Liver (tissue), 9 donors: ENCODE measurements around the gene LYPD4. TPM values are rescaled to one million over a fixed set of nuclear protein-coding genes. Genes with fewer than 3 reads are reported as not detected.

Experiments
- DNase-seq: peaks from one replicate; pipeline ENCODE4 v3.0.0-alpha.2; 2017; ENCODE audit warnings: low spot score
- H3K27ac ChIP-seq, 2 donors: one replicate each; pipeline ENCODE4 v1.7.0; 2013; ENCODE audit warnings: inconsistent platforms in 2 of 2, low read length in 2 of 2, control low read depth in 1 of 2, low read depth in 1 of 2, mild to moderate bottlenecking in 1 of 2
- H3K27me3 ChIP-seq, 4 donors: one replicate each; pipeline versions ENCODE4 v1.6.1 to v1.7.0; 2013; ENCODE audit warnings: low read length in 3 of 4, inconsistent platforms in 1 of 4, mild to moderate bottlenecking in 1 of 4, moderate library complexity in 1 of 4; ENCODE audit not compliant: control insufficient read depth in 4 of 4, insufficient read depth in 4 of 4
- H3K36me3 ChIP-seq, 4 donors: one replicate each; pipeline versions ENCODE4 v1.6.1 to v1.7.0; 2013; ENCODE audit warnings: low read length in 3 of 4, mild to moderate bottlenecking in 3 of 4, low read depth in 1 of 4, moderate library complexity in 1 of 4; ENCODE audit not compliant: control insufficient read depth in 4 of 4, insufficient read depth in 3 of 4
- H3K4me1 ChIP-seq, 4 donors: one replicate each; pipeline versions ENCODE4 v1.6.1 to v1.7.0; 2013; ENCODE audit warnings: low read length in 3 of 4, mild to moderate bottlenecking in 3 of 4, moderate library complexity in 1 of 4; ENCODE audit not compliant: control insufficient read depth in 4 of 4, insufficient read depth in 4 of 4
- H3K4me3 ChIP-seq, 3 donors: one replicate each; pipeline versions ENCODE4 v1.6.1 to v1.7.0; 2013; ENCODE audit warnings: low read length in 3 of 3, control low read depth in 1 of 3, low read depth in 1 of 3, mild to moderate bottlenecking in 1 of 3
- H3K9ac ChIP-seq, 2 donors: one replicate each; pipeline ENCODE4 v1.7.0; 2013; ENCODE audit warnings: low read length in 2 of 2, mild to moderate bottlenecking in 2 of 2, moderate library complexity in 2 of 2, control low read depth in 1 of 2, low read depth in 1 of 2
- H3K9me3 ChIP-seq, 4 donors: one replicate each; pipeline versions ENCODE4 v1.6.1 to v1.7.0; 2013; ENCODE audit warnings: low read length in 3 of 4; ENCODE audit not compliant: control insufficient read depth in 4 of 4
- ATF3 ChIP-seq: IDR thresholded peaks from 2 replicates; pipeline ENCODE4 v1.6.1; 2016; ENCODE audit warnings: antibody characterized with exemption
- EGR1 ChIP-seq, 2 donors: IDR thresholded peaks; 2 replicates each; pipeline ENCODE4 v1.6.1; 2016 to 2018; ENCODE audit warnings: antibody characterized with exemption in 2 of 2, low read depth in 2 of 2
- FOXA1 ChIP-seq: IDR thresholded peaks from 2 replicates; pipeline ENCODE4 v1.6.1; 2016; ENCODE audit warnings: antibody characterized with exemption
- FOXA2 ChIP-seq: IDR thresholded peaks from 2 replicates; pipeline ENCODE4 v1.6.1; 2016; ENCODE audit warnings: antibody characterized with exemption
- GABPA ChIP-seq, 2 donors: IDR thresholded peaks in 1 of 2; conservative IDR thresholded peaks in 1 of 2; 2 replicates each; pipeline ENCODE4 v1.6.1; 2016; ENCODE audit warnings: antibody characterized with exemption in 2 of 2, mild to moderate bottlenecking in 1 of 2, moderate library complexity in 1 of 2
- HNF4A ChIP-seq, 2 donors: conservative IDR thresholded peaks; 2 replicates each; pipeline ENCODE4 v1.6.1; 2016; ENCODE audit warnings: antibody characterized with exemption in 2 of 2, mild to moderate bottlenecking in 2 of 2
- HNF4G ChIP-seq: IDR thresholded peaks from 2 replicates; pipeline ENCODE4 v1.6.1; 2016; ENCODE audit warnings: antibody characterized with exemption
- JUND ChIP-seq, 2 donors: IDR thresholded peaks; 2 replicates each; pipeline ENCODE4 v1.6.1; 2016; ENCODE audit warnings: antibody characterized with exemption in 2 of 2
- MAX ChIP-seq: IDR thresholded peaks from 2 replicates; pipeline ENCODE4 v1.6.1; 2016; ENCODE audit warnings: antibody characterized with exemption
- NR2F2 ChIP-seq: IDR thresholded peaks from 2 replicates; pipeline ENCODE4 v1.6.1; 2016; ENCODE audit warnings: antibody characterized with exemption
- RAD21 ChIP-seq, 2 donors: IDR thresholded peaks; 2 replicates each; pipeline ENCODE4 v1.6.1; 2016; ENCODE audit warnings: antibody characterized with exemption in 2 of 2, mild to moderate bottlenecking in 2 of 2
- RXRA ChIP-seq, 2 donors: IDR thresholded peaks; 2 replicates each; pipeline ENCODE4 v1.6.1; 2017 to 2018; ENCODE audit warnings: antibody characterized with exemption in 2 of 2, mild to moderate bottlenecking in 1 of 2
- SP1 ChIP-seq: IDR thresholded peaks from 2 replicates; pipeline ENCODE4 v1.6.1; 2018; ENCODE audit warnings: antibody characterized with exemption, mild to moderate bottlenecking
- TAF1 ChIP-seq: conservative IDR thresholded peaks from 2 replicates; pipeline ENCODE4 v1.6.1; 2016; ENCODE audit warnings: antibody characterized with exemption, mild to moderate bottlenecking
- YY1 ChIP-seq: IDR thresholded peaks from 2 replicates; pipeline ENCODE4 v1.6.1; 2016; ENCODE audit warnings: antibody characterized with exemption, mild to moderate bottlenecking
- WGBS: extraction: QIAGEN DNeasy Blood & Tissue Kit; methylation state at CpG from one replicate; pipeline ENCODE4 v1.1.7; 2013; 5-methylcytosine and 5-hydroxymethylcytosine counted together
- polyA plus RNA-seq, 2 donors: library from polyadenylated mRNA; stranded (reverse) in 1 of 2; unstranded in 1 of 2; fragments of 200-250 nt in 1 of 2; fragments of >200 nt in 1 of 2; fragmentation: Nextera tagmentation in 1 of 2; extraction: Ambion mirVana in 1 of 2; gene quantifications; one replicate each; pipeline versions ENCODE4 v1.2.1 to v1.2.3, GENCODE V29; 2013 to 2015
- total RNA-seq, 2 donors: library from RNA; depleted of rRNA; stranded (reverse); fragments of >200 nt; gene quantifications; one replicate each; pipeline ENCODE4 v1.2.3, GENCODE V29; 2014
- TF ChIP-seq, protein P1 (sequence below): IDR thresholded peaks from 2 replicates; pipeline ENCODE4 v1.6.1; 2016; ENCODE audit warnings: antibody characterized with exemption, mild to moderate bottlenecking
- TF ChIP-seq, protein P2 (sequence below): fragments of 150-350 bp; IDR thresholded peaks from 2 replicates; pipeline ENCODE4 v1.5.1; 2017; ENCODE audit warnings: improper control_type of control experiment, low read depth, low read length; ENCODE audit not compliant: missing input control
- TF ChIP-seq, protein P3 (sequence below): IDR thresholded peaks from 2 replicates; pipeline ENCODE4 v1.6.1; 2016; ENCODE audit warnings: antibody characterized with exemption
- donor health status: healthy.
- donor health status: healthy.
- donor health status: healthy.
- donor health status: healthy.
- donor health status: healthy.

LYPD4 gene
- total and polyA plus RNA-seq, 4 donors = not detected

DNA sequence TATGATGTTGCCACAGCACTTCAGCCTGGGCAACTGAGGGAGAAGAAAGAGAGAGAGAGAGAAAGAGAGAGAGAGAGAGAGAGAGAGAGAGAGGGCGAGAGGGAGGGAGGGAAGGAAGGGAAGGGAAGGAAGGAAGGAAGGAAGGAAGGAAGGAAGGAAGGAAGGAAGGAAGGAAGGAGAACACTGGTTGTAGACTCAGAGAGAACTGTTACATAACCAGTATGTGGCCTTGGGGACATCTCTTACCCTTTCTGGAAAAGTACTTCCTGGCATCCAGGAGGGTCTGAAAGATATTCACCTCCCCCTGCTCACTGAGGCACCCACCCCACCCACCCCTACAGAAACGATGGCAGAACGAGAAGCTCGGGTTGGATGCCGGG, 35.8 kb upstream of the LYPD4 start:
- no peak for DNase-seq

GRCh38 chr19:41879670-41880328, 35.3 kb upstream of the LYPD4 start:
- no peak overlapping the region for H3K27ac ChIP-seq
- TF ChIP-seq FOXA2 = no peak
- no peak for TF ChIP-seq GABPA (IDR thresholded peaks at IDR 0.05 in 1 of 2, conservative IDR thresholded peaks at IDR 0.05 in 1 of 2)
- no peak for TF ChIP-seq MAX
- TF ChIP-seq YY1 = no peak
- no peak for TF ChIP-seq FOXA1
- TF ChIP-seq SP1 = no peak
- no peak for TF ChIP-seq ATF3
- TF ChIP-seq, protein P1, sequence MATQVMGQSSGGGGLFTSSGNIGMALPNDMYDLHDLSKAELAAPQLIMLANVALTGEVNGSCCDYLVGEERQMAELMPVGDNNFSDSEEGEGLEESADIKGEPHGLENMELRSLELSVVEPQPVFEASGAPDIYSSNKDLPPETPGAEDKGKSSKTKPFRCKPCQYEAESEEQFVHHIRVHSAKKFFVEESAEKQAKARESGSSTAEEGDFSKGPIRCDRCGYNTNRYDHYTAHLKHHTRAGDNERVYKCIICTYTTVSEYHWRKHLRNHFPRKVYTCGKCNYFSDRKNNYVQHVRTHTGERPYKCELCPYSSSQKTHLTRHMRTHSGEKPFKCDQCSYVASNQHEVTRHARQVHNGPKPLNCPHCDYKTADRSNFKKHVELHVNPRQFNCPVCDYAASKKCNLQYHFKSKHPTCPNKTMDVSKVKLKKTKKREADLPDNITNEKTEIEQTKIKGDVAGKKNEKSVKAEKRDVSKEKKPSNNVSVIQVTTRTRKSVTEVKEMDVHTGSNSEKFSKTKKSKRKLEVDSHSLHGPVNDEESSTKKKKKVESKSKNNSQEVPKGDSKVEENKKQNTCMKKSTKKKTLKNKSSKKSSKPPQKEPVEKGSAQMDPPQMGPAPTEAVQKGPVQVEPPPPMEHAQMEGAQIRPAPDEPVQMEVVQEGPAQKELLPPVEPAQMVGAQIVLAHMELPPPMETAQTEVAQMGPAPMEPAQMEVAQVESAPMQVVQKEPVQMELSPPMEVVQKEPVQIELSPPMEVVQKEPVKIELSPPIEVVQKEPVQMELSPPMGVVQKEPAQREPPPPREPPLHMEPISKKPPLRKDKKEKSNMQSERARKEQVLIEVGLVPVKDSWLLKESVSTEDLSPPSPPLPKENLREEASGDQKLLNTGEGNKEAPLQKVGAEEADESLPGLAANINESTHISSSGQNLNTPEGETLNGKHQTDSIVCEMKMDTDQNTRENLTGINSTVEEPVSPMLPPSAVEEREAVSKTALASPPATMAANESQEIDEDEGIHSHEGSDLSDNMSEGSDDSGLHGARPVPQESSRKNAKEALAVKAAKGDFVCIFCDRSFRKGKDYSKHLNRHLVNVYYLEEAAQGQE = no peak
- no peak for TF ChIP-seq HNF4G
- TF ChIP-seq RXRA (IDR thresholded peaks at IDR 0.05) = no peak
- TF ChIP-seq, protein P2, sequence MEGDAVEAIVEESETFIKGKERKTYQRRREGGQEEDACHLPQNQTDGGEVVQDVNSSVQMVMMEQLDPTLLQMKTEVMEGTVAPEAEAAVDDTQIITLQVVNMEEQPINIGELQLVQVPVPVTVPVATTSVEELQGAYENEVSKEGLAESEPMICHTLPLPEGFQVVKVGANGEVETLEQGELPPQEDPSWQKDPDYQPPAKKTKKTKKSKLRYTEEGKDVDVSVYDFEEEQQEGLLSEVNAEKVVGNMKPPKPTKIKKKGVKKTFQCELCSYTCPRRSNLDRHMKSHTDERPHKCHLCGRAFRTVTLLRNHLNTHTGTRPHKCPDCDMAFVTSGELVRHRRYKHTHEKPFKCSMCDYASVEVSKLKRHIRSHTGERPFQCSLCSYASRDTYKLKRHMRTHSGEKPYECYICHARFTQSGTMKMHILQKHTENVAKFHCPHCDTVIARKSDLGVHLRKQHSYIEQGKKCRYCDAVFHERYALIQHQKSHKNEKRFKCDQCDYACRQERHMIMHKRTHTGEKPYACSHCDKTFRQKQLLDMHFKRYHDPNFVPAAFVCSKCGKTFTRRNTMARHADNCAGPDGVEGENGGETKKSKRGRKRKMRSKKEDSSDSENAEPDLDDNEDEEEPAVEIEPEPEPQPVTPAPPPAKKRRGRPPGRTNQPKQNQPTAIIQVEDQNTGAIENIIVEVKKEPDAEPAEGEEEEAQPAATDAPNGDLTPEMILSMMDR = no peak
- TF ChIP-seq TAF1 = no peak
- TF ChIP-seq EGR1 (IDR thresholded peaks at IDR 0.05; ENCODE audit: low read depth in 2 of 2) = no peak
- TF ChIP-seq, protein P3, sequence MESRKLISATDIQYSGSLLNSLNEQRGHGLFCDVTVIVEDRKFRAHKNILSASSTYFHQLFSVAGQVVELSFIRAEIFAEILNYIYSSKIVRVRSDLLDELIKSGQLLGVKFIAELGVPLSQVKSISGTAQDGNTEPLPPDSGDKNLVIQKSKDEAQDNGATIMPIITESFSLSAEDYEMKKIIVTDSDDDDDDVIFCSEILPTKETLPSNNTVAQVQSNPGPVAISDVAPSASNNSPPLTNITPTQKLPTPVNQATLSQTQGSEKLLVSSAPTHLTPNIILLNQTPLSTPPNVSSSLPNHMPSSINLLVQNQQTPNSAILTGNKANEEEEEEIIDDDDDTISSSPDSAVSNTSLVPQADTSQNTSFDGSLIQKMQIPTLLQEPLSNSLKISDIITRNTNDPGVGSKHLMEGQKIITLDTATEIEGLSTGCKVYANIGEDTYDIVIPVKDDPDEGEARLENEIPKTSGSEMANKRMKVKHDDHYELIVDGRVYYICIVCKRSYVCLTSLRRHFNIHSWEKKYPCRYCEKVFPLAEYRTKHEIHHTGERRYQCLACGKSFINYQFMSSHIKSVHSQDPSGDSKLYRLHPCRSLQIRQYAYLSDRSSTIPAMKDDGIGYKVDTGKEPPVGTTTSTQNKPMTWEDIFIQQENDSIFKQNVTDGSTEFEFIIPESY = no peak
- no peak for TF ChIP-seq NR2F2
- no peak for TF ChIP-seq RAD21 (IDR thresholded peaks at IDR 0.05)
- TF ChIP-seq HNF4A (conservative IDR thresholded peaks at IDR 0.05) = no peak
- TF ChIP-seq JUND (IDR thresholded peaks at IDR 0.05) = no peak
- H3K27me3 ChIP-seq = no peaks in the 10 kb centered on the region
- no peaks in the 10 kb centered on the region for H3K9me3 ChIP-seq
- H3K36me3 ChIP-seq = no peaks in the 10 kb centered on the region
- H3K4me1 ChIP-seq = peaks cover 0 to 18% (median 7%) of the 10 kb centered on the region in 4 donors
- H3K4me3 ChIP-seq = no peak overlapping the region
- DNase-seq = no peak
- no peak overlapping the region for H3K9ac ChIP-seq
- WGBS = 81% methylated on average over 7 of the region's 7 CpGs

More for the DNA sequence above, 35.8 kb upstream of the LYPD4 start:
- no peak for TF ChIP-seq FOXA2
- TF ChIP-seq, protein P3 = no peak
- no peak for TF ChIP-seq MAX
- no peak for TF ChIP-seq FOXA1
- no peak for TF ChIP-seq EGR1 (IDR thresholded peaks at IDR 0.05; ENCODE audit: low read depth in 2 of 2)
- no peak for TF ChIP-seq ATF3
- WGBS = 81% methylated on average over 5 of the region's 5 CpGs
- Histone ChIP-seq H3K9me3 (no peaks in the 10 kb centered on the region), H3K9ac (no peak overlapping the region), H3K27me3 (no peaks in the 10 kb centered on the region), H3K4me3 (no peak overlapping the region), H3K4me1 (peaks cover 0 to 22% (median 11%) of the 10 kb centered on the region in 4 donors), H3K27ac (no peak overlapping the region), H3K36me3 (no peaks in the 10 kb centered on the region)
